Activated CD8-positive, alpha-beta memory T cell treated with anti-CD3 and anti-CD28 coated beads, Interleukin-2, amount 10 ng/mL, durations not matched to agents 7 days and 5 days (primary cell): ENCODE results near the gene COPZ1. TPM values are rescaled to one million over a fixed set of nuclear protein-coding genes. Genes with fewer than 3 reads are reported as not detected.

Experiments used
- ATAC-seq: fragments of 150-1000 bp; cut with Tn5 transposase; one replicate; pipeline ENCODE4 v1.10.0; 2021; ENCODE audit warnings: moderate library complexity
- CTCF ChIA-PET: fragments of 350-600 bp; sonication (Branson Sonifier 250); formaldehyde crosslinking; loops from one replicate; lab custom pipeline; 2021; ENCODE audit warnings: antibody characterized with exemption; lab: Charles Lee
- DNase-seq: peaks from one replicate; pipeline ENCODE4 v3.0.0-alpha.2; 2020
- H3K27ac Mint-ChIP-seq: one replicate; pipeline ENCODE4 v1.8.0; 2021; ENCODE audit warnings: mild to moderate bottlenecking, mixed read lengths
- H3K27me3 Mint-ChIP-seq: one replicate; pipeline ENCODE4 v1.8.0; 2021; ENCODE audit warnings: mixed read lengths
- H3K36me3 Mint-ChIP-seq: one replicate; pipeline ENCODE4 v1.8.0; 2021; ENCODE audit warnings: mild to moderate bottlenecking, mixed read lengths
- H3K4me1 Mint-ChIP-seq: one replicate; pipeline ENCODE4 v1.8.0; 2021; ENCODE audit warnings: mixed read lengths
- H3K4me3 Mint-ChIP-seq: one replicate; pipeline ENCODE4 v1.8.0; 2021; ENCODE audit warnings: mild to moderate bottlenecking, moderate library complexity, mixed read lengths
- H3K9me3 Mint-ChIP-seq: one replicate; pipeline ENCODE4 v1.8.0; 2022; ENCODE audit warnings: low read depth, mixed read lengths
- total RNA-seq, 2 experiments: library from RNA; stranded (reverse); gene quantifications; one replicate each; pipeline ENCODE4 v1.2.3, GENCODE V29; 2021

Gene COPZ1
- total RNA-seq, 2 experiments from 2014 or later, result 90.8 to 104 TPM

DNA sequence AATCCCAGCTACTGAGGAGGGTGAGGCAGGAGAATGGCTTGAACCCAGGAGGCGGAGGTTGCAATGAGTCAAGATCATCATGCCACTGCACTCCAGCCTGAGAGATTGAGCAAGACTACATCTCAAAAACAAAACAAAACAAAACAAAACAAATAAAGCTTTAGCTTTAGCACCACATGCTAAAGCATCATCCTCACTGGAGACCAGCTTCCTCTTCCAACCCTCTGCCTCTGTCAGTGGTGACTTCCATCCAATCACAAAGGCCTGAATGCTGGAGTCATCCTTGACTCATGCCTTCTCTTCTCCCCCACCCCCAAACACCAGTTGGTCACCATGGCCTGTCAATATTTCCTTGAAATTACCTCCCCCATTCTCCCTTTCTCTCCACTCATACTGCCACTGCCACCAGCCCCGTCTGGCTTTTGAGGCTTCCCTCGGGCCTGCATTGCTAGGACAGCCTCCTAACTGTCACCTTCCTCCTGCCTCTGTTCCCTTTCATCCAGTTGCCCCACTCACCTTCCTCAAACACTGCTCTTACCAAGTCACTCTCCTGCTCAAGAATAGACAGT is 58.2 kb downstream of the COPZ1 start:
- CTCF ChIA-PET, result interaction anchor here (1.0 to 9.9 kb wide), 9 partner anchors 9 to 89 kb away, joined by 3 to 76 read pairs (median 5); no protein-coding TSS in a partner anchor
- no peak for DNase-seq

GRCh38 chr12:54384591-54385041 is 59.7 kb downstream of the COPZ1 start, which contains the start of gene ZNF385A:
Gene ZNF385A (minus strand): TSS chr12:54384733. CDS start chr12:54384514, 219 bp downstream.
- H3K9me3 Mint-ChIP-seq, result no peaks in the 10 kb centered on the region
- H3K4me3 Mint-ChIP-seq, result no peak within 1 kb of the TSS
- peaks cover 5% of the 10 kb centered on the region for H3K4me1 Mint-ChIP-seq
- DNase-seq (no peak), ATAC-seq (no peak)
- no peaks in the 10 kb centered on the region for H3K36me3 Mint-ChIP-seq
- H3K27me3 Mint-ChIP-seq, result no peaks in the 10 kb centered on the region
- CTCF ChIA-PET, result interaction anchor here (0.6 to 9.9 kb wide), 5 partner anchors 13 to 90 kb away, joined by 3 to 76 read pairs (median 3); no protein-coding TSS in a partner anchor
- no peak within 1 kb of the TSS for H3K27ac Mint-ChIP-seq

More for the DNA sequence above, 58.2 kb downstream of the COPZ1 start:
- Mint-ChIP-seq H3K27me3 (no peaks in the 10 kb centered on the region), H3K36me3 (no peaks in the 10 kb centered on the region), H3K4me1 (peaks cover 8% of the 10 kb centered on the region), H3K4me3 (no peak overlapping the region), H3K9me3 (no peaks in the 10 kb centered on the region), H3K27ac (no peak overlapping the region)
- ATAC-seq, result no peak

DNA sequence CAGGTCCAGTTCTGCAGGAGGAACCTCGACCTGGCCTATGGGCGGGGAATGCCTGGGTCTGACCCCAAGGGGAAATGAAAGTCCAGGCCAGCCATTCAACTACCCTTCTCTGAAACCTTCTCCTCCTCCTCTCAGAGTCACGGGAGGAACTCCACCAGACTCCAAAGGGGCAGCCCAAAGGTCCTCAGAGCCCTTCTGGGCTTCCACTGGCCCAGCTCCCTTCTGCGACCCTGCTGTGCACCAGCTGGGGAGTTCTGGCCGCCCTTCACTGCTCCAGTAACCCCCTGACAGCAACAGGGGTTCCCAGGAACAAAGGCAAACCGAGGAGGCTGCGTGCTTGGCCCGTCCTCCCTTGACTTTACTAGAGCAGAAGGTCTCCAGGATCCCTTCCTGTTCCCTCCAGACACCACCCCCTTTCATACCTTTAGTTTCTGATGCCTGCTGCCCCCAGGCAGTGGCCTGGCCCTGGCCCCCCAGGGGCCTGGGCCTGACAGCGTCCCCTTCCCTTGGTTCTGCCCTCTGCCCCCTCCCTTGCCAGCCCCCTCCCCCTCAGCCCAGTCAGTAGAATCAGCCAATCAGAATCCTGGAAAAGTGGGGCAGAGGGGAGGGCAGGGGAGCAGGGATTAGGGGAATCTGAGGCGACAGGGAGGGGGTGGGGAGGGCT is 60.5 kb downstream of the COPZ1 start:
- Mint-ChIP-seq H3K27me3 (no peaks in the 10 kb centered on the region), H3K9me3 (no peaks in the 10 kb centered on the region), H3K4me3 (no peak overlapping the region), H3K4me1 (peaks cover 6% of the 10 kb centered on the region), H3K36me3 (no peaks in the 10 kb centered on the region), H3K27ac (no peak overlapping the region)
- ATAC-seq, result no peak
- DNase-seq, result no peak
- CTCF ChIA-PET, result interaction anchor here (0.7 to 9.9 kb wide), 6 partner anchors 12 to 170 kb away, joined by 3 to 76 read pairs (median 4); partner anchors contain the start of gene COPZ1

GRCh38 chr12:54386403-54387113 is 61.6 kb downstream of the COPZ1 start:
- Mint-ChIP-seq H3K4me3 (no peak overlapping the region), H3K27ac (no peak overlapping the region)
- no peak for ATAC-seq

DNA sequence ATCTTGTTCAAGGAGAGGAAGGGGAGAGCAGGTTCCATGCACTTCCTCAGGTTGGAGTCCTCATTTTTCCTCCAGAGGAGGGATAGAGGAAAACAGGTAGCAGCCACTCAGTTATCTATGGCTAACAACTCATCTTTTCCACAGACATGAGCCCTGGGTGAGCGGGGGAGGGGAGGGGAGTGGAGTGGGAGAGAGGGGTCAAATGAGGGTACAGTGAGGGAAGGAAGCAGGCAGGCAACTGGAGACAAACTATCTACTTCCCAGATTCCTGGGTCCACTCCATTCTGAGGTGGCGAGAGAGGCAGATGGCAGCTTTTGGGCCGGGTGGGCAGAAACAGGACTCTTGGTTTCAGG is 62.2 kb downstream of the COPZ1 start:
- ATAC-seq (no peak), DNase-seq (no peak)
- CTCF ChIA-PET, result interaction anchor here (0.6 to 9.9 kb wide), 8 partner anchors 9 to 172 kb away, joined by 3 to 76 read pairs (median 4); no protein-coding TSS in a partner anchor
- H3K4me3 Mint-ChIP-seq, result no peak overlapping the region
- no peak overlapping the region for H3K27ac Mint-ChIP-seq
- H3K36me3 Mint-ChIP-seq, result no peaks in the 10 kb centered on the region
- no peaks in the 10 kb centered on the region for H3K9me3 Mint-ChIP-seq
- H3K4me1 Mint-ChIP-seq, result peaks cover 10% of the 10 kb centered on the region
- H3K27me3 Mint-ChIP-seq, result no peaks in the 10 kb centered on the region

More at GRCh38 chr12:54386403-54387113, 61.6 kb downstream of the COPZ1 start:
- Mint-ChIP-seq H3K9me3 (no peaks in the 10 kb centered on the region), H3K36me3 (no peaks in the 10 kb centered on the region), H3K4me1 (peaks cover 6% of the 10 kb centered on the region), H3K27me3 (no peaks in the 10 kb centered on the region)
- CTCF ChIA-PET, result interaction anchor here (1.0 to 9.9 kb wide), 9 partner anchors 8 to 171 kb away, joined by 3 to 76 read pairs (median 4); partner anchors contain the start of gene COPZ1
- no peak for DNase-seq

GRCh38 chr12:54388237-54389133 is 63.6 kb downstream of the COPZ1 start:
- Mint-ChIP-seq H3K4me3 (no peak overlapping the region), H3K27me3 (no peaks in the 10 kb centered on the region), H3K4me1 (peaks cover 6% of the 10 kb centered on the region), H3K27ac (no peak overlapping the region), H3K9me3 (no peaks in the 10 kb centered on the region), H3K36me3 (no peaks in the 10 kb centered on the region)
- no peak for ATAC-seq
- no peak for DNase-seq
- CTCF ChIA-PET, result interaction anchor here (0.9 to 2.1 kb wide), 2 partner anchors 11 to 16 kb away, joined by 6 to 8 read pairs; no protein-coding TSS in a partner anchor

GRCh38 chr12:54389134-54389508 is 64.2 kb downstream of the COPZ1 start:
- no peak overlapping the region for H3K27ac Mint-ChIP-seq
- no peaks in the 10 kb centered on the region for H3K27me3 Mint-ChIP-seq
- CTCF ChIA-PET, result interaction anchor here (5.1 kb wide), 1 partner anchor 50 kb away, joined by 38 read pairs; no protein-coding TSS in a partner anchor
- DNase-seq (no peak), ATAC-seq (no peak)
- H3K36me3 Mint-ChIP-seq, result no peaks in the 10 kb centered on the region
- no peak overlapping the region for H3K4me3 Mint-ChIP-seq
- peaks cover 12% of the 10 kb centered on the region for H3K4me1 Mint-ChIP-seq
- no peaks in the 10 kb centered on the region for H3K9me3 Mint-ChIP-seq

DNA sequence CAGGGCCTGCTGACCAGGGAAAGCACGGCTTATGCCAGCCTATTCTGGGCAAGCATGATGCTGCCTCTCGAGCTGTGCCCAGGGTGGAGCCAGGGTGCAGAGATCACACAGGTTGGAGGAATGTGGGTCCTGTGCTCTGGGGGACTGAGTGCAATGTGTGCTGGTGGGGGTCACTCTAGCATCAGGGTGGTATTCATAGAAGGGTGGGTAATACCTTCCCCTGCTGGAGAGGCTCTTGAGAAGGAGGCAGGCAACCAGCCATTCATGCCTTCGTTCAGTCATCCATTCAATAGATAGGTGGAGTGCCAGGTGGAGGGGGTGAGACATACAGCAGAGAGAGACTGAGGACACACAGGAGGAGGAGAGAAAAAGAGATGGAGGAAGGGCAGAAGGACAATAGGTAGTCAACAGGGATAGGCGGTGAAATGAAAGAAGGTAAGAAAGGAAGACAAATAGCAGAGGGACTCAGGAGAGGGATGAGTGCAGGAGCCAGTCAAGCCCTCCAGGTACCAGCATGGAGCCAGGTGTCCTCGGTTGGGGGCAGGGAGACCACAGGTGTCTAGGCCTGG is 64.8 kb downstream of the COPZ1 start:
- no peaks in the 10 kb centered on the region for H3K36me3 Mint-ChIP-seq
- no peaks in the 10 kb centered on the region for H3K27me3 Mint-ChIP-seq
- peaks cover 18% of the 10 kb centered on the region for H3K4me1 Mint-ChIP-seq
- H3K27ac Mint-ChIP-seq, result no peak overlapping the region
- no peak for DNase-seq
- ATAC-seq, result no peak
- CTCF ChIA-PET, result interaction anchor here (1.2 to 5.1 kb wide), 3 partner anchors 10 to 49 kb away, joined by 5 to 38 read pairs (median 27); no protein-coding TSS in a partner anchor
- H3K4me3 Mint-ChIP-seq, result no peak overlapping the region
- H3K9me3 Mint-ChIP-seq, result no peaks in the 10 kb centered on the region

GRCh38 chr12:54390176-54390667 is 65.3 kb downstream of the COPZ1 start:
- no peak overlapping the region for H3K27ac Mint-ChIP-seq

GRCh38 chr12:54390668-54391551 is 66.0 kb downstream of the COPZ1 start:
- H3K4me3 Mint-ChIP-seq, result peak overlapping the region; percentile 50
- no peaks in the 10 kb centered on the region for H3K27me3 Mint-ChIP-seq
- H3K4me1 Mint-ChIP-seq, result peaks cover 20% of the 10 kb centered on the region

More at GRCh38 chr12:54390176-54390667, 65.3 kb downstream of the COPZ1 start:
- Mint-ChIP-seq H3K4me3 (no peak overlapping the region), H3K36me3 (no peaks in the 10 kb centered on the region), H3K27me3 (no peaks in the 10 kb centered on the region), H3K9me3 (no peaks in the 10 kb centered on the region), H3K4me1 (peaks cover 20% of the 10 kb centered on the region)
- CTCF ChIA-PET, result interaction anchor here (1.2 to 5.1 kb wide), 3 partner anchors 10 to 49 kb away, joined by 5 to 38 read pairs (median 27); no protein-coding TSS in a partner anchor
- DNase-seq (no peak), ATAC-seq (no peak)

More at GRCh38 chr12:54390668-54391551, 66.0 kb downstream of the COPZ1 start:
- CTCF ChIA-PET, result interaction anchor here (0.6 to 5.1 kb wide), 7 partner anchors 8 to 66 kb away, joined by 3 to 38 read pairs (median 6); partner anchors contain the start of gene COPZ1
- peaks cover 2% of the 10 kb centered on the region for H3K36me3 Mint-ChIP-seq
- H3K27ac Mint-ChIP-seq, result no peak overlapping the region
- peak; percentile 84 for ATAC-seq
- peak; percentile 72 for DNase-seq
- no peaks in the 10 kb centered on the region for H3K9me3 Mint-ChIP-seq
